Panc1 (cell line): ENCODE results near the gene CCDC127. TPM values are rescaled to one million over a fixed set of nuclear protein-coding genes. Genes with fewer than 3 reads are reported as not detected.
"Not testable (repeated sequence)": the region's sequence is repeated elsewhere in the genome, so short reads cannot be mapped to it uniquely, and the experiment has no call there.

Experiments
- ATAC-seq: fragments of 200-7000 bp; cut with Tn5 transposase; 2 replicates; pipeline ENCODE4 v1.9.1; 2020; ENCODE audit warnings: mild to moderate bottlenecking, moderate library complexity
- BruUV-seq: library from RNA; stranded (reverse); fragments of 400-500 nt; replicated peaks from 2 replicates; lab custom pipeline; 2021; lab: Mats Ljungman, UMichigan
- CTCF ChIA-PET: fragments of 300-600 bp; sonication (Branson Sonifier 250); formaldehyde crosslinking; loops from one replicate; lab custom pipeline; 2022; ENCODE audit warnings: antibody characterized with exemption; lab: Charles Lee
- POLR2A ChIA-PET: fragments of 300-600 bp; sonication (Branson Sonifier 250); formaldehyde crosslinking; loops from one replicate; lab custom pipeline; 2022; ENCODE audit warnings: antibody characterized with exemption; lab: Charles Lee
- DNase-seq: peaks from one replicate; pipeline ENCODE4 v3.0.0-alpha.2; 2010; ENCODE audit warnings: low read depth, low spot score
- H3K27ac ChIP-seq: 2 replicates; pipeline ENCODE4 v1.5.1; 2011; ENCODE audit warnings: mild to moderate bottlenecking, low read length, inconsistent platforms
- H3K27me3 ChIP-seq: fragments of 200-500 bp; sonication (Bioruptor generic); 2 replicates; pipeline ENCODE4 v1.6.0; 2014; ENCODE audit warnings: low read length, inconsistent platforms; ENCODE audit not compliant: control insufficient read depth, insufficient read depth
- H3K36me3 ChIP-seq: fragments of 200-500 bp; sonication (Bioruptor generic); 2 replicates; pipeline ENCODE4 v1.5.1; 2014; ENCODE audit warnings: inconsistent platforms, mild to moderate bottlenecking, low read length, moderate library complexity; ENCODE audit not compliant: control insufficient read depth, insufficient read depth
- H3K4me1 ChIP-seq: 2 replicates; pipeline ENCODE4 v1.5.1; 2011; ENCODE audit warnings: inconsistent platforms, mild to moderate bottlenecking, low read length, moderate library complexity; ENCODE audit not compliant: control insufficient read depth, insufficient read depth
- H3K4me3 ChIP-seq, 2 experiments: 2 replicates each; pipeline ENCODE4 v1.5.1; 2011 to 2012; ENCODE audit warnings: low read depth in 2 of 2, low read length in 2 of 2, mild to moderate bottlenecking in 2 of 2, inconsistent platforms in 1 of 2, moderate library complexity in 1 of 2
- H3K9me3 ChIP-seq: fragments of 200-500 bp; sonication (Bioruptor generic); 2 replicates; pipeline ENCODE4 v1.5.1; 2014; ENCODE audit warnings: low read depth, mild to moderate bottlenecking, inconsistent platforms, low read length, moderate library complexity; ENCODE audit not compliant: control insufficient read depth, insufficient read depth
- POLR2AphosphoS5 ChIP-seq: IDR thresholded peaks from 2 replicates; pipeline ENCODE4 v1.6.1; 2012; ENCODE audit warnings: mild to moderate bottlenecking, low read depth, low read length, moderate library complexity
- SIN3A ChIP-seq: IDR thresholded peaks from 2 replicates; pipeline ENCODE4 v1.6.1; 2012; ENCODE audit warnings: low read depth, mild to moderate bottlenecking, low read length, moderate library complexity, borderline replicate concordance; ENCODE audit not compliant: insufficient read depth
- TCF7L2 ChIP-seq: IDR thresholded peaks from 2 replicates; pipeline ENCODE4 v1.6.1; 2011; ENCODE audit warnings: mild to moderate bottlenecking, low read depth, low read length, inconsistent platforms
- in situ Hi-C: cut with HindIII; loops from 2 replicates; pipeline ENCODE4 v1.10.0; 2016; ENCODE audit warnings: low sequenced_read_pairs, low pct_unique_long_range_greater_than_20kb
- intact Hi-C: fragments of 100-400 bp; cut with micrococcal nuclease; formaldehyde crosslinking; loops from one replicate; pipeline ENCODE4 v1.10.0; 2022; ENCODE audit not compliant: unreplicated experiment
- total RNA-seq: library from RNA; stranded (reverse); gene quantifications from one replicate; pipeline ENCODE4 v1.2.1, GENCODE V29; 2021; ENCODE audit not compliant: unreplicated experiment
- TF ChIP-seq, protein P1 (sequence below), 2 experiments: IDR thresholded peaks; 2 replicates each; pipeline ENCODE4 v1.6.1; 2011 to 2012; ENCODE audit warnings: low read depth in 2 of 2, control low read depth in 1 of 2, low read length in 1 of 2, mild to moderate bottlenecking in 1 of 2, moderate library complexity in 1 of 2; ENCODE audit not compliant: insufficient read depth in 1 of 2
- TF ChIP-seq, protein P2 (sequence below): fragments of 450-650 bp; IDR thresholded peaks from 2 replicates; pipeline ENCODE4 v1.5.1; 2017; ENCODE audit warnings: mild to moderate bottlenecking

Gene CCDC127
- total RNA-seq, 1 experiment from 2014 or later = 8.1 TPM

GRCh38 chr5:264338-264737 lies 46.4 kb upstream of the CCDC127 start:
- POLR2A ChIA-PET = no interaction called here
- intact Hi-C loops (no loop called here), in situ Hi-C loops (no loop called here)
- TF ChIP-seq, protein P1, sequence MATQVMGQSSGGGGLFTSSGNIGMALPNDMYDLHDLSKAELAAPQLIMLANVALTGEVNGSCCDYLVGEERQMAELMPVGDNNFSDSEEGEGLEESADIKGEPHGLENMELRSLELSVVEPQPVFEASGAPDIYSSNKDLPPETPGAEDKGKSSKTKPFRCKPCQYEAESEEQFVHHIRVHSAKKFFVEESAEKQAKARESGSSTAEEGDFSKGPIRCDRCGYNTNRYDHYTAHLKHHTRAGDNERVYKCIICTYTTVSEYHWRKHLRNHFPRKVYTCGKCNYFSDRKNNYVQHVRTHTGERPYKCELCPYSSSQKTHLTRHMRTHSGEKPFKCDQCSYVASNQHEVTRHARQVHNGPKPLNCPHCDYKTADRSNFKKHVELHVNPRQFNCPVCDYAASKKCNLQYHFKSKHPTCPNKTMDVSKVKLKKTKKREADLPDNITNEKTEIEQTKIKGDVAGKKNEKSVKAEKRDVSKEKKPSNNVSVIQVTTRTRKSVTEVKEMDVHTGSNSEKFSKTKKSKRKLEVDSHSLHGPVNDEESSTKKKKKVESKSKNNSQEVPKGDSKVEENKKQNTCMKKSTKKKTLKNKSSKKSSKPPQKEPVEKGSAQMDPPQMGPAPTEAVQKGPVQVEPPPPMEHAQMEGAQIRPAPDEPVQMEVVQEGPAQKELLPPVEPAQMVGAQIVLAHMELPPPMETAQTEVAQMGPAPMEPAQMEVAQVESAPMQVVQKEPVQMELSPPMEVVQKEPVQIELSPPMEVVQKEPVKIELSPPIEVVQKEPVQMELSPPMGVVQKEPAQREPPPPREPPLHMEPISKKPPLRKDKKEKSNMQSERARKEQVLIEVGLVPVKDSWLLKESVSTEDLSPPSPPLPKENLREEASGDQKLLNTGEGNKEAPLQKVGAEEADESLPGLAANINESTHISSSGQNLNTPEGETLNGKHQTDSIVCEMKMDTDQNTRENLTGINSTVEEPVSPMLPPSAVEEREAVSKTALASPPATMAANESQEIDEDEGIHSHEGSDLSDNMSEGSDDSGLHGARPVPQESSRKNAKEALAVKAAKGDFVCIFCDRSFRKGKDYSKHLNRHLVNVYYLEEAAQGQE (IDR thresholded peaks at IDR 0.05; ENCODE audit: insufficient read depth in 1 of 2, low read depth in 2 of 2, low read length in 1 of 2) = no peak
- TF ChIP-seq POLR2AphosphoS5 (no peak), SIN3A (no peak), TCF7L2 (no peak)
- TF ChIP-seq, protein P2, sequence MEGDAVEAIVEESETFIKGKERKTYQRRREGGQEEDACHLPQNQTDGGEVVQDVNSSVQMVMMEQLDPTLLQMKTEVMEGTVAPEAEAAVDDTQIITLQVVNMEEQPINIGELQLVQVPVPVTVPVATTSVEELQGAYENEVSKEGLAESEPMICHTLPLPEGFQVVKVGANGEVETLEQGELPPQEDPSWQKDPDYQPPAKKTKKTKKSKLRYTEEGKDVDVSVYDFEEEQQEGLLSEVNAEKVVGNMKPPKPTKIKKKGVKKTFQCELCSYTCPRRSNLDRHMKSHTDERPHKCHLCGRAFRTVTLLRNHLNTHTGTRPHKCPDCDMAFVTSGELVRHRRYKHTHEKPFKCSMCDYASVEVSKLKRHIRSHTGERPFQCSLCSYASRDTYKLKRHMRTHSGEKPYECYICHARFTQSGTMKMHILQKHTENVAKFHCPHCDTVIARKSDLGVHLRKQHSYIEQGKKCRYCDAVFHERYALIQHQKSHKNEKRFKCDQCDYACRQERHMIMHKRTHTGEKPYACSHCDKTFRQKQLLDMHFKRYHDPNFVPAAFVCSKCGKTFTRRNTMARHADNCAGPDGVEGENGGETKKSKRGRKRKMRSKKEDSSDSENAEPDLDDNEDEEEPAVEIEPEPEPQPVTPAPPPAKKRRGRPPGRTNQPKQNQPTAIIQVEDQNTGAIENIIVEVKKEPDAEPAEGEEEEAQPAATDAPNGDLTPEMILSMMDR = no peak
- no peak for ATAC-seq
- CTCF ChIA-PET = no interaction called here
- peaks cover 3% of the 10 kb centered on the region; the same call in 1 of the 2 replicates for H3K36me3 ChIP-seq
- no peaks in the 10 kb centered on the region for H3K9me3 ChIP-seq
- no peak overlapping the region for H3K27ac ChIP-seq
- no TSS peak for BruUV-seq
- no peaks in the 10 kb centered on the region for H3K27me3 ChIP-seq
- H3K4me1 ChIP-seq = no peaks in the 10 kb centered on the region
- no peak overlapping the region for H3K4me3 ChIP-seq
- no peak for DNase-seq

DNA sequence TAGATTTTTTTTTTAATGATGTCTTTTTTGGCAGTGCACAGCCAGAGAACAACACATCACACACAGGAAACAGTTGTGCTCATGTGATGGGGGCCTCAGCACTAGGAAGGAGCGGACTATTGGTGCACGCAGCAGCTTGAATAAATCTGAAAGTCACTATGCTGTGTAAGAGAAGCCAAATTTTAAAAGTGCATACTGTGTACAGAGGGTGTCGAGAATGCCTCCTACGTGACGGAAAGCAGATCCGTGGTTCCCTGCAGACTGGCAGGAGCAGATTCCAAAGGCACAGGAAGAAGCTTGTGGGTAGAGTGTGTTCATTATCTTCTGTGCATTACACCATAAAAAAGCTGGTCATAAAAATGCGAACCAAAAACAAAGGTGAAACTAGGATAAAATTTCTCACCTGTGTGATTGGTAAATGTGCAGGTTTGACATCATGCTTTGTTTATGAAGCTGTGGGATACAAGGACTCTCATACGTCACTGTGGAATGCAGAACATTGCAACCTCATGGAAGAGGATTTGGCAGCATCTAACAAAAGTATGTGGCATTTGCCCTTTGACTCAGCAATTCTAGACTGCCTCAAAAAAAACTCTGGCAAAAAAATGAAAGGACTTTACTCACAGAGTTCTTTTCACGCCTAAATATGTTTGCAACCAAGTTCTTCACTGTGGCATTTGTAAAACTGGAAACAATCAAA lies 45.5 kb upstream of the CCDC127 start:
- H3K27ac ChIP-seq = not testable (repeated sequence)

GRCh38 chr5:257148-257547 lies 39.2 kb upstream of the CCDC127 start:
- H3K27ac ChIP-seq = no peak overlapping the region
- no peaks in the 10 kb centered on the region for H3K36me3 ChIP-seq
- no peaks in the 10 kb centered on the region for H3K4me1 ChIP-seq
- ChIA-PET CTCF (interaction anchor here (0.6 kb wide), 1 partner anchor 21 kb away, joined by 3 read pairs; no protein-coding TSS in a partner anchor), POLR2A (no interaction called here)
- no peak overlapping the region for H3K4me3 ChIP-seq
- BruUV-seq = no TSS peak
- intact Hi-C loops = no loop called here
- no peaks in the 10 kb centered on the region for H3K9me3 ChIP-seq
- ATAC-seq (no peak), DNase-seq (no peak)
- H3K27me3 ChIP-seq = no peaks in the 10 kb centered on the region
- in situ Hi-C loops = no loop called here
- TF ChIP-seq, protein P2 = no peak
- TF ChIP-seq, protein P1 (IDR thresholded peaks at IDR 0.05; ENCODE audit: insufficient read depth in 1 of 2, low read depth in 2 of 2, low read length in 1 of 2) = no peak
- TF ChIP-seq SIN3A (no peak), TCF7L2 (no peak), POLR2AphosphoS5 (no peak)

More for the DNA sequence above, 45.5 kb upstream of the CCDC127 start:
- H3K4me1 ChIP-seq, DNase-seq, H3K9me3 ChIP-seq, in situ Hi-C loops, H3K4me3 ChIP-seq, ATAC-seq, H3K27me3 ChIP-seq, intact Hi-C loops, CTCF ChIA-PET, H3K36me3 ChIP-seq: not testable (repeated sequence)
- TSS peak; percentile 77 for BruUV-seq
- POLR2A ChIA-PET = interaction anchor here (0.6 kb wide), 1 partner anchor 763 kb away, joined by 3 read pairs; no protein-coding TSS in a partner anchor
